AG09319 (cell line): ENCODE data around the gene TMX3.

Experiments
- DNase-seq: peaks from one replicate; pipeline ENCODE4 v3.0.0-alpha.2; 2010; ENCODE audit warnings: low read depth; ENCODE audit errors: extremely low read depth
- TF ChIP-seq, protein P1 (sequence below): IDR thresholded peaks from 2 replicates; pipeline ENCODE4 v1.5.1; 2011; ENCODE audit warnings: low read depth, mild to moderate bottlenecking, inconsistent platforms, low read length, moderate library complexity

TMX3 gene

DNA sequence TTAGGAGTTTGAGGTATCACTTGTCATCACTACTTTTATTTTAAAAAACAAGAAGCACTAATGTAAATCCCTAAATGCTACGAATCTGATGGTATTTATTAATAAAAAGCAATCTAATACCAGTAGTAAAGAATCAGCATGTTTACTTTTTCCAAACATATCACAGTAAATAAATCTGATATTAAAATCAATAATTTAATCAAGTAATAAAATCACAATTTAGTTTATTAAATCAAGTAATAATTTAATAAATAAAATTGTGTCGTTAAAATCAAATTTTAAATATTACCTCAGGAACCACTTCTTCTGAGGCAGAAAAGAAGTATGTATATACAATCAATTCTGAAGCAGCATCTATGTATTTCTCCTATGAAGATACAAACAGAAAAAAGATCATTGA, 18.0 kb downstream of the TMX3 start:
- TF ChIP-seq, protein P1, sequence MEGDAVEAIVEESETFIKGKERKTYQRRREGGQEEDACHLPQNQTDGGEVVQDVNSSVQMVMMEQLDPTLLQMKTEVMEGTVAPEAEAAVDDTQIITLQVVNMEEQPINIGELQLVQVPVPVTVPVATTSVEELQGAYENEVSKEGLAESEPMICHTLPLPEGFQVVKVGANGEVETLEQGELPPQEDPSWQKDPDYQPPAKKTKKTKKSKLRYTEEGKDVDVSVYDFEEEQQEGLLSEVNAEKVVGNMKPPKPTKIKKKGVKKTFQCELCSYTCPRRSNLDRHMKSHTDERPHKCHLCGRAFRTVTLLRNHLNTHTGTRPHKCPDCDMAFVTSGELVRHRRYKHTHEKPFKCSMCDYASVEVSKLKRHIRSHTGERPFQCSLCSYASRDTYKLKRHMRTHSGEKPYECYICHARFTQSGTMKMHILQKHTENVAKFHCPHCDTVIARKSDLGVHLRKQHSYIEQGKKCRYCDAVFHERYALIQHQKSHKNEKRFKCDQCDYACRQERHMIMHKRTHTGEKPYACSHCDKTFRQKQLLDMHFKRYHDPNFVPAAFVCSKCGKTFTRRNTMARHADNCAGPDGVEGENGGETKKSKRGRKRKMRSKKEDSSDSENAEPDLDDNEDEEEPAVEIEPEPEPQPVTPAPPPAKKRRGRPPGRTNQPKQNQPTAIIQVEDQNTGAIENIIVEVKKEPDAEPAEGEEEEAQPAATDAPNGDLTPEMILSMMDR: no peak
- DNase-seq: no peak

DNA sequence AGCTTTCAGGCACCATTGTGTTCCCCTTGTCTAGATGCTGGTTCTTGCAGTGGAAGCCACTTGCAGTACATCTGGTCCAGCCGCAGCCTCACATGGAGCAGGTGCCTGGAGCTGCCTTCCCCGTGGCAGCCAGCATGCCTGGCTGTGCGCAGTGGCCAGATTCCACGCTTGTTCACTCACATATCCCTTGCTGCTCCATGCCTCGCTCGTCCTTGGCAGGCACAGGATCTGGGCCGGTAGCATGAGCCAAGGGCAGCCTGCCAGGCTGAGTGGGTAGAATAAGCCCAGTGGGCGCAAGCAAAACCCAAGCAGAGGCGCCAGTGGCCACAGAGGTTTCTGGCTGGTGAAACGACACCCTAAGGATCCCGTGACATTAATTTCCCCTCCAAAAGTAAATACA, 20.6 kb downstream of the TMX3 start:
- DNase-seq: no peak
- TF ChIP-seq, protein P1: no peak

DNA sequence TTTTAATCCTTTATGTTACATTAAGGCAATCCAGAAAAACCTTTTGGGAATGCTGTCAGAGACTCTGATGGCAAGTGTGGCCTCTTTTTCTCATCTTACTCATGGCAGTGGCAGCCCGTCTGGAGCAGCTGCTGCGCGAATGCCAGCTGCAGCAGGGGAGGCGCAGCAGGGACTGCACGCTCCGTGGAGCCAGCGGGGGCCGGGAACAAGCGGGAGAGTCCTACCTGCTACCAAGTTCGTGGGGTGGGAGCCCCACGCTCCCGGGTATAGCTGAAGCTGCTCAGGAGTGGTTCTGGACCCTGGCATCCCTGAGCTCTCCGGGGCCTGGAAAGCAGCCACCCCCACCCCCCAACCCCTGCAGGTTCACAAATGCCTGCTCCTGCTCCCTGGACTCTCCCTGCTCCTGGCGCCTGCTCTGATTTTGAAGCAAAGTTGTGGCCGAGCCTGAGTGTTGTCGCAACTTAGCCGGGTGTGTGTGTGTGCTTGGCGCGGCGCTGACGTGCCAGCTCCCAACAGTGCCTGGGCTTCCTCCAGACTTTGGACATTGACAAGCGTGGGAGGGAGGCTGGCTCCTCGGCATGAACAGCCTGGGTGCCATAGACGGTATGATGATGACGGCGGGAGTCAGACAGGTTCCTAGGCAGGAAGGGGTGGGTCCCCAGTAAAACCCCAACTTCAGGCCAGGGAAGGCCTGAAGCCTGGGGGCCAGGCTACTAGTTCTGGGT, 21.7 kb downstream of the TMX3 start:
- TF ChIP-seq, protein P1: no peak
- no peak for DNase-seq

DNA sequence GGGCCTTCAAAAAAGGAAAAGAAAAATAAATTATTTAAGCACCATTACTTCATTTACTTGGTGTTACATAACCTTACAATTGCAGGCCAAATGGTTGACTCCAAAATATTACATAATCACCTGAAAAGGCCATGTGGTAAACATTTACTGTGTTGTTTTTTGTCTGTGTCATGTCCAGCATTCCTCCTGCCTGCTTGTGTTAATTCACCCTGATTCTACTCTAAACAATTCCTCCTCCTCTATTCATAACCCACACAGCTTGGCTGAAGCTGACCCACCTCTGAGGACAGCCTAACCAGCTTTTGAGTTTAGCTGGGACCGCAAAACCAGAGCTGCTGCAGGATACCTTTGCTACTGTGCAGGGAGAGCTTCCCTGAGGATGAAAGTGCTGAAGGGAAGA, 35.4 kb downstream of the TMX3 start:
- TF ChIP-seq, protein P1: no peak

DNA sequence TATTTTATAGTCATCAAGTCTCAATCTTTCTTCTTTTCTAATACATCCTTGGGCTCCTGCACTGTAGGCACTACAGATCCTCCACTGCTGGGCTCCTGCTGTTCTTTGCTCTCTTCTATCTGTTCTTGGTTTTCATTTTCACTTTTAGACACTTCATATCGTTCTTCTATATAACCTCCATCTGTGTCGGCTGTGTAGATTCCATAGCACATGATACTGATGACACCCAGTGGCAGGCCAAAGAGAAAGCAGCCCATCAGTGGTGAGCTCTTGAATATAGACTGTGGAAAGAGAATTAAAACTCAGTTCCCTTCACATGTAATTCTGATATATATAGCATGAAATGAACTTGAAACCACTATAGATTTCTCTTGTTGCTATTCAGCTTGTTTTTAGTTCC, 38.0 kb downstream of the TMX3 start:
- TF ChIP-seq, protein P1: peak; percentile 29
- DNase-seq: no peak

More for the DNA sequence above, 35.4 kb downstream of the TMX3 start:
- peak; percentile 70 for DNase-seq

DNA sequence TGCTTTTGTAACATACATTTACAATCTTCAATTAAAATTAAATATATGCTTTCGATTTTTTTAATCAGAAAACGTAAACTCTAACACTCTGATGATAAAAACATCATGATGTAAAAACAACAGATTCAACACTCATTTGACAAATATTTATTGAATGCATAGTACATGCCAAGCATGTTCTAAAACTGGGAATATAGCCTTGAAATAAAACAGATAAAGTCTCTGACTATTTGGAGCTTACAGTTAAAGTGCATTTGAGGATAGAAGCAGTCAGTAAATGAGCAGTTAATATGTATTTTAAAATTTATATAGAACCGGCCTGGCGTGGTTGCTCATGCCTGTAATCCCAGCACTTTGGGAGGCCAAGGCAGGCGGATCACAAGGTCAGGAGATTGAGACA, 47.8 kb downstream of the TMX3 start:
- no peak for DNase-seq
- TF ChIP-seq, protein P1: no peak

DNA sequence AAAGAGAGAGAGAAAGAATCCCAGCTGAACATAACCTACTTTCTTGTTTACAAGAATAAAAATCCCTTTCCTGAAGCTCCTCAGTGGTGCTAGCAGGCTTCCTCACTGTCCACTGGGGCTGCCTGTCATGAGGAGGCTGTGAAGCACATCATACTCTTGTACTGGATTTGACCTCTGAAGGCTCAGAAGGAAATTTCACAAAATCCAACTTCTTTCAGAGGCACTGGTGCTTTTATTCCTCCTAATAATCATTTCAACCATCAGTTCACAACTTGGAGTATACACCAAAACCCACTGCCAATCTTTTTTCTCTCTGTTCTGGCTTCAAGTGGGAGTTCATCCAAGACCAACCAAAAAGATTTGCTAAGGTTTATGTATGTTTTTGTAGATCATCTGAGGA, 48.5 kb downstream of the TMX3 start:
- TF ChIP-seq, protein P1: no peak
- DNase-seq: no peak
